MM.1S (cell line): ENCODE data around the gene RELN.

Experiments used
- DNase-seq: peaks from one replicate; pipeline ENCODE4 v3.0.0-alpha.2; 2015
- H2AFZ ChIP-seq: fragments of 300-600 bp; sonication (generic); 2 replicates; pipeline ENCODE4 v1.6.0; 2016; ENCODE audit warnings: antibody characterized with exemption, low read length
- H3F3A ChIP-seq: fragments of 300-600 bp; sonication (generic); 2 replicates; pipeline ENCODE4 v1.6.1; 2016; ENCODE audit warnings: mild to moderate bottlenecking, antibody characterized with exemption, low read length, moderate library complexity, mixed read lengths; ENCODE audit not compliant: insufficient read depth
- H3K27ac ChIP-seq: fragments of 300-600 bp; sonication (generic); 2 replicates; pipeline ENCODE4 v1.5.1; 2016; ENCODE audit warnings: mild to moderate bottlenecking, low read length
- H3K27me3 ChIP-seq: fragments of 300-600 bp; sonication (generic); replicated peaks from 2 replicates; pipeline ENCODE4 v1.6.0; 2016; ENCODE audit warnings: low read length; ENCODE audit not compliant: insufficient read depth
- H3K36me3 ChIP-seq: fragments of 300-600 bp; sonication (generic); replicated peaks from 2 replicates; pipeline ENCODE4 v1.6.1; 2016; ENCODE audit warnings: mild to moderate bottlenecking, low read length, mixed read lengths; ENCODE audit not compliant: insufficient read depth
- H3K4me1 ChIP-seq: fragments of 300-600 bp; sonication (generic); 2 replicates; pipeline ENCODE4 v1.6.1; 2016; ENCODE audit warnings: low read length, mixed read lengths
- H3K4me2 ChIP-seq: fragments of 300-600 bp; sonication (generic); 2 replicates; pipeline ENCODE4 v1.6.0; 2016; ENCODE audit warnings: low read depth, low read length
- H3K4me3 ChIP-seq: fragments of 300-600 bp; sonication (generic); 2 replicates; pipeline ENCODE4 v1.5.1; 2016; ENCODE audit warnings: low read length, mixed read lengths
- H3K79me2 ChIP-seq: fragments of 300-600 bp; sonication (generic); 2 replicates; pipeline ENCODE4 v1.6.1; 2016; ENCODE audit warnings: mixed run types, low read length, mixed read lengths
- H3K9ac ChIP-seq: fragments of 300-600 bp; sonication (generic); 2 replicates; pipeline ENCODE4 v1.6.1; 2016; ENCODE audit warnings: low read length, mixed read lengths
- H3K9me2 ChIP-seq: fragments of 300-600 bp; sonication (generic); replicated peaks from 2 replicates; pipeline ENCODE4 v1.6.1; 2016; ENCODE audit warnings: mild to moderate bottlenecking, low read length, mixed read lengths; ENCODE audit not compliant: insufficient read depth
- H3K9me3 ChIP-seq: fragments of 300-600 bp; sonication (generic); replicated peaks from 2 replicates; pipeline ENCODE4 v1.6.1; 2016; ENCODE audit warnings: mild to moderate bottlenecking, low read length, mixed read lengths; ENCODE audit not compliant: insufficient read depth
- H4K20me1 ChIP-seq: fragments of 300-600 bp; sonication (generic); 2 replicates; pipeline ENCODE4 v1.6.1; 2016; ENCODE audit warnings: mild to moderate bottlenecking, low read length, moderate library complexity, mixed read lengths; ENCODE audit not compliant: insufficient read depth
- EZH2 ChIP-seq: fragments of 300-600 bp; sonication (generic); optimal IDR thresholded peaks from 2 replicates; pipeline ENCODE3; 2017; ENCODE audit warnings: low read depth, mild to moderate bottlenecking, antibody characterized with exemption, low read length, mixed read lengths
- EZH2phosphoT487 ChIP-seq: fragments of 300-600 bp; sonication (generic); IDR thresholded peaks from 2 replicates; pipeline ENCODE4 v1.6.1; 2018; ENCODE audit warnings: antibody characterized with exemption, low read length
- TF ChIP-seq, protein P1 (sequence below): fragments of 300-600 bp; sonication (generic); IDR thresholded peaks from 2 replicates; pipeline ENCODE4 v1.5.1; 2016; ENCODE audit warnings: antibody characterized with exemption, low read length, mixed read lengths

RELN gene

DNA sequence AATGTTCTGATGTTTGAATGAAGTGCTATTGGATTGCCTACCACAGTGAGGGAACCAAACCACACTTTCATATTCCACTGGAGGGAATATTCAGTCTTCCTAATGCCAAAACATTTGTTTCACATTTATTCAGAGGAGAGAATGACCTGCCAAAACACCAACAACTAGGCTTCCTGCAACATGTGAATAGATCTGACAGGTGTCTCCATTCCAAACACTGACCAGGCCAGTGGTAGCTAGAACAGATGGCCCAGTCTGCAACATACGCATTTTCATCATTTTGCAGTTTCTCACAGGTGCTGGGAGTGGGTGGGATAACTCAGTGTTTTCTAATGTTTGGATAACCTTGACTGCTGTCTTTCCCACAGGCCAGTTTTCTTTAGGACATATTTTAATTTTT is 110.0 kb downstream of the RELN start:
- no peak for DNase-seq
- Histone ChIP-seq H3K79me2 (no peaks in the 10 kb centered on the region), H3K4me2 (no peak overlapping the region), H3K36me3 (no peaks in the 10 kb centered on the region), H2AFZ (no peak overlapping the region), H3K27me3 (no peaks in the 10 kb centered on the region), H3K9me3 (no peaks in the 10 kb centered on the region), H3K27ac (no peak overlapping the region), H3F3A (no peaks in the 10 kb centered on the region), H3K4me3 (no peak overlapping the region), H3K9me2 (no peaks in the 10 kb centered on the region), H3K4me1 (no peaks in the 10 kb centered on the region), H4K20me1 (no peaks in the 10 kb centered on the region), H3K9ac (no peak overlapping the region)
- no peak for TF ChIP-seq EZH2
- TF ChIP-seq EZH2phosphoT487: no peak
- TF ChIP-seq, protein P1, sequence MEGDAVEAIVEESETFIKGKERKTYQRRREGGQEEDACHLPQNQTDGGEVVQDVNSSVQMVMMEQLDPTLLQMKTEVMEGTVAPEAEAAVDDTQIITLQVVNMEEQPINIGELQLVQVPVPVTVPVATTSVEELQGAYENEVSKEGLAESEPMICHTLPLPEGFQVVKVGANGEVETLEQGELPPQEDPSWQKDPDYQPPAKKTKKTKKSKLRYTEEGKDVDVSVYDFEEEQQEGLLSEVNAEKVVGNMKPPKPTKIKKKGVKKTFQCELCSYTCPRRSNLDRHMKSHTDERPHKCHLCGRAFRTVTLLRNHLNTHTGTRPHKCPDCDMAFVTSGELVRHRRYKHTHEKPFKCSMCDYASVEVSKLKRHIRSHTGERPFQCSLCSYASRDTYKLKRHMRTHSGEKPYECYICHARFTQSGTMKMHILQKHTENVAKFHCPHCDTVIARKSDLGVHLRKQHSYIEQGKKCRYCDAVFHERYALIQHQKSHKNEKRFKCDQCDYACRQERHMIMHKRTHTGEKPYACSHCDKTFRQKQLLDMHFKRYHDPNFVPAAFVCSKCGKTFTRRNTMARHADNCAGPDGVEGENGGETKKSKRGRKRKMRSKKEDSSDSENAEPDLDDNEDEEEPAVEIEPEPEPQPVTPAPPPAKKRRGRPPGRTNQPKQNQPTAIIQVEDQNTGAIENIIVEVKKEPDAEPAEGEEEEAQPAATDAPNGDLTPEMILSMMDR: no peak

DNA sequence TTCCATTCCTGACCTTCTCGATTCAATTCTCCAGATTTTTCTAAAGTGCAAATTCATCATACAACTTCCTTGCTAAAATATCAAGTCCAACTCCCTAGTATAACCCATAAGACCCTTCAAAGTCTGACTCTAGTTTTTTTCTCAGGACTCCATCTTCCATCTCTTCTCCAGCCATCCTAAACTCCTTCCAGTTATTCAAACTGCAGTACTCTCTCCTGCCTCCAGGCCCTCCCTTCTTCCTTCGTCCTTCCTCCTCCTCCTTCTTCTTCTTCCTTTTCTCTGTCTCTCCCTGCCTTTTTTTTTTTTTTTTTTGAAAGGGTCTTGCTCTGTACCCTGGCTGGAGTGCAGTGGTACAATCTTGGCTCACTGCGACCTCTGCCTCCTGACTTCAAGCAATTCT is 111.9 kb downstream of the RELN start:
- TF ChIP-seq, protein P1: no peak
- TF ChIP-seq EZH2phosphoT487 (no peak), EZH2 (no peak)

GRCh38 chr7:103875718-103876117 is 113.7 kb downstream of the RELN start:
- no peaks in the 10 kb centered on the region for H3K9me2 ChIP-seq
- H3K4me1 ChIP-seq: no peaks in the 10 kb centered on the region
- no peak overlapping the region for H3K4me2 ChIP-seq
- no peak overlapping the region for H3K9ac ChIP-seq
- H3K4me3 ChIP-seq: no peak overlapping the region
- no peaks in the 10 kb centered on the region for H3K27me3 ChIP-seq
- TF ChIP-seq EZH2phosphoT487: no peak
- no peak for TF ChIP-seq EZH2
- TF ChIP-seq, protein P1: no peak
- H3F3A ChIP-seq: no peaks in the 10 kb centered on the region
- H3K79me2 ChIP-seq: no peaks in the 10 kb centered on the region
- no peak overlapping the region for H2AFZ ChIP-seq
- H3K36me3 ChIP-seq: no peaks in the 10 kb centered on the region
- DNase-seq: no peak
- no peak overlapping the region for H3K27ac ChIP-seq
- no peaks in the 10 kb centered on the region for H3K9me3 ChIP-seq
- H4K20me1 ChIP-seq: no peaks in the 10 kb centered on the region

More for the DNA sequence above, 111.9 kb downstream of the RELN start:
- Histone ChIP-seq H3K79me2 (no peaks in the 10 kb centered on the region), H3K9me3 (no peaks in the 10 kb centered on the region), H2AFZ (no peak overlapping the region), H3K9ac (no peak overlapping the region), H3K4me1 (no peaks in the 10 kb centered on the region), H3F3A (no peaks in the 10 kb centered on the region), H3K9me2 (no peaks in the 10 kb centered on the region), H3K27ac (no peak overlapping the region), H3K4me2 (no peak overlapping the region), H3K27me3 (no peaks in the 10 kb centered on the region), H3K36me3 (no peaks in the 10 kb centered on the region), H4K20me1 (no peaks in the 10 kb centered on the region), H3K4me3 (no peak overlapping the region)
- DNase-seq: no peak
